Activated CD8-positive, alpha-beta memory T cell treated with anti-CD3 and anti-CD28 coated beads, Interleukin-2, amount 50 U/mL, for 24 hours (primary cell): ENCODE measurements around the gene CHRM3.

Experiments
- DNase-seq: peaks from one replicate; pipeline ENCODE4 v3.0.0-alpha.2; 2020; ENCODE audit errors: extremely low read depth

The CHRM3 gene

GRCh38 chr1:239413916-239414315, 27.5 kb downstream of the CHRM3 start:
- DNase-seq, result no peak

GRCh38 chr1:239417221-239417620, 30.9 kb downstream of the CHRM3 start:
- no peak for DNase-seq

GRCh38 chr1:239417986-239418640, 31.7 kb downstream of the CHRM3 start:
- no peak for DNase-seq

- no peak for DNase-seq
Observed at GRCh38 chr1:239418681-239419080, 32.3 kb downstream of the CHRM3 start.

GRCh38 chr1:239421811-239422210, 35.4 kb downstream of the CHRM3 start:
- no peak for DNase-seq

GRCh38 chr1:239422818-239423217, 36.5 kb downstream of the CHRM3 start:
- DNase-seq, result no peak

GRCh38 chr1:239426821-239427475, 40.6 kb downstream of the CHRM3 start:
- no peak for DNase-seq

- DNase-seq, result no peak
Observed at GRCh38 chr1:239427712-239428111, 41.3 kb downstream of the CHRM3 start.

- DNase-seq, result no peak
Observed at GRCh38 chr1:239428120-239428710, 41.8 kb downstream of the CHRM3 start.

GRCh38 chr1:239429163-239429562, 42.8 kb downstream of the CHRM3 start:
- no peak for DNase-seq

- DNase-seq, result no peak
Observed at GRCh38 chr1:239432255-239432654, 45.9 kb downstream of the CHRM3 start.

- DNase-seq, result no peak
Observed at GRCh38 chr1:239434181-239434580, 47.8 kb downstream of the CHRM3 start.
